Stimulated activated naive CD8-positive, alpha-beta T cell treated with anti-CD3 and anti-CD28 coated beads, Interleukin-15, amount 100 ng/mL, for 72 hours (primary cell): Measurements from ENCODE around the gene LCMT2.

Experiments
- ATAC-seq: fragments of 150-1000 bp; cut with Tn5 transposase; 2 replicates; pipeline ENCODE4 v1.10.0; 2021; ENCODE audit warnings: mild to moderate bottlenecking, moderate library complexity
- DNase-seq, 2 donors: peaks; one replicate each; pipeline ENCODE4 v3.0.0; 2021 to 2022
- H3K27ac Mint-ChIP-seq, 2 donors: one replicate each; pipeline ENCODE4 v1.8.0; 2022; ENCODE audit warnings: mild to moderate bottlenecking in 2 of 2, mixed read lengths in 2 of 2, moderate library complexity in 2 of 2
- H3K27me3 Mint-ChIP-seq: one replicate; pipeline ENCODE4 v1.8.0; 2022; ENCODE audit warnings: mixed read lengths
- H3K4me1 Mint-ChIP-seq: one replicate; pipeline ENCODE4 v1.8.0; 2022; ENCODE audit warnings: mild to moderate bottlenecking, mixed read lengths
- H3K4me3 Mint-ChIP-seq, 2 donors: one replicate each; pipeline ENCODE4 v1.8.0; 2022; ENCODE audit warnings: mild to moderate bottlenecking in 2 of 2, mixed read lengths in 2 of 2, moderate library complexity in 1 of 2
- H3K9me3 Mint-ChIP-seq, 2 donors: one replicate each; pipeline ENCODE4 v1.8.0; 2022; ENCODE audit warnings: mixed read lengths in 2 of 2

Gene LCMT2, protein sequence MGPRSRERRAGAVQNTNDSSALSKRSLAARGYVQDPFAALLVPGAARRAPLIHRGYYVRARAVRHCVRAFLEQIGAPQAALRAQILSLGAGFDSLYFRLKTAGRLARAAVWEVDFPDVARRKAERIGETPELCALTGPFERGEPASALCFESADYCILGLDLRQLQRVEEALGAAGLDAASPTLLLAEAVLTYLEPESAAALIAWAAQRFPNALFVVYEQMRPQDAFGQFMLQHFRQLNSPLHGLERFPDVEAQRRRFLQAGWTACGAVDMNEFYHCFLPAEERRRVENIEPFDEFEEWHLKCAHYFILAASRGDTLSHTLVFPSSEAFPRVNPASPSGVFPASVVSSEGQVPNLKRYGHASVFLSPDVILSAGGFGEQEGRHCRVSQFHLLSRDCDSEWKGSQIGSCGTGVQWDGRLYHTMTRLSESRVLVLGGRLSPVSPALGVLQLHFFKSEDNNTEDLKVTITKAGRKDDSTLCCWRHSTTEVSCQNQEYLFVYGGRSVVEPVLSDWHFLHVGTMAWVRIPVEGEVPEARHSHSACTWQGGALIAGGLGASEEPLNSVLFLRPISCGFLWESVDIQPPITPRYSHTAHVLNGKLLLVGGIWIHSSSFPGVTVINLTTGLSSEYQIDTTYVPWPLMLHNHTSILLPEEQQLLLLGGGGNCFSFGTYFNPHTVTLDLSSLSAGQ

DNA sequence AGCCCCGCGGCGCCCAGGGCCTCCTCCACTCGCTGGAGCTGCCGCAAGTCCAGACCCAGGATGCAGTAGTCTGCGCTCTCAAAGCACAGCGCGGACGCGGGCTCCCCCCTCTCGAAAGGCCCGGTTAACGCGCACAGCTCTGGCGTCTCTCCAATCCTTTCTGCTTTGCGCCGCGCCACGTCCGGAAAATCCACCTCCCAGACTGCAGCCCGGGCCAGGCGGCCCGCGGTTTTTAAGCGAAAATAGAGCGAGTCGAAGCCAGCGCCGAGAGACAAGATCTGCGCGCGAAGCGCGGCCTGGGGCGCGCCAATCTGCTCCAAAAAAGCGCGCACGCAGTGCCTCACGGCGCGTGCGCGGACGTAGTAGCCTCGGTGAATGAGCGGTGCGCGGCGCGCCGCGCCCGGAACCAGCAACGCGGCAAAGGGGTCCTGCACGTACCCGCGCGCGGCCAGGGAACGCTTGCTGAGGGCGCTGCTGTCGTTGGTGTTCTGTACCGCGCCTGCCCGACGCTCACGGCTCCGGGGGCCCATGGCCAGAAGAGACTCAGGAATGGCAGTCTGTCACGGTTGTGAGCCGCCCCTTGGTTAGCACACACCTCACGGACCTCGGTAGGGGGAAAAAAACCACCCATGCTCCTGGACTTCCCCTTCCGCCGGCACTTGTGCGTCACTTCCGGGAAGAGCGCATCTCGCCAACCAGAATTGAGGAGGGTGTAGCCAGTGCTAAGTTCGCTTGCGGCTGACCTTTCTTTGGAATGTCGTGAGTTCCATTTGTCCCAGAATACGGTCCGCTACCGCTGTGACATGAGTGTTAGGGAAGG is at the start of gene LCMT2:
Gene LCMT2, minus strand, starts transcription at position 614 of the 820 bp plus-strand sequence. Its CDS starts 84 bp downstream, at position 530.
- Mint-ChIP-seq H3K27me3 (no peaks in the 10 kb centered on the region), H3K9me3 (no peaks in the 10 kb centered on the region), H3K4me1 (peaks cover 38% of the 10 kb centered on the region), H3K4me3 (peak within 1 kb of the TSS; percentile 93), H3K27ac (peak within 1 kb of the TSS; percentile 97 to 98)
- peak; percentile 85 to 90 for DNase-seq
- peak; percentile 94 for ATAC-seq

DNA sequence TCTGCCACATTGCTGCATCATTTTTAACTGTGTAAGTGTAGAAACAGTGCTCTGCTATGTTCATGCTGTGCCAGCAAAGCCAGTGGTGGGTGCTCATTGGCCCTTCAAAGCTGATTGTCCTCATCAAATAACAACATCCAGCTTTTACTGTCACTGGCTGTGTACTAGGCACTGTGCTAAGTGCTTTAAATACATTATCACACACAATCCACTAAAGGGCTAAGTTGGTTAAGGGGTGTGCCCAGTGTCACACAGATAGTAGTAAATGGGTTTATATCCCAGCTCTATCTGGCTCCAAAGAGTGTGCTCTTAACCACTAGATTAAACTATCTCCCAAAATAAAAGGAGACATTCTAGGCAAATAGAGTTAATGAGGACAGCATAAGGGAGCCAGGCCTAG is 48.2 kb upstream of the LCMT2 start:
- Mint-ChIP-seq H3K4me1 (peaks cover 17% of the 10 kb centered on the region), H3K9me3 (no peaks in the 10 kb centered on the region), H3K27me3 (no peaks in the 10 kb centered on the region), H3K4me3 (no peak overlapping the region), H3K27ac (peak overlapping the region in 1 of 2 donors; percentile 62)
- DNase-seq (no peak), ATAC-seq (no peak)

DNA sequence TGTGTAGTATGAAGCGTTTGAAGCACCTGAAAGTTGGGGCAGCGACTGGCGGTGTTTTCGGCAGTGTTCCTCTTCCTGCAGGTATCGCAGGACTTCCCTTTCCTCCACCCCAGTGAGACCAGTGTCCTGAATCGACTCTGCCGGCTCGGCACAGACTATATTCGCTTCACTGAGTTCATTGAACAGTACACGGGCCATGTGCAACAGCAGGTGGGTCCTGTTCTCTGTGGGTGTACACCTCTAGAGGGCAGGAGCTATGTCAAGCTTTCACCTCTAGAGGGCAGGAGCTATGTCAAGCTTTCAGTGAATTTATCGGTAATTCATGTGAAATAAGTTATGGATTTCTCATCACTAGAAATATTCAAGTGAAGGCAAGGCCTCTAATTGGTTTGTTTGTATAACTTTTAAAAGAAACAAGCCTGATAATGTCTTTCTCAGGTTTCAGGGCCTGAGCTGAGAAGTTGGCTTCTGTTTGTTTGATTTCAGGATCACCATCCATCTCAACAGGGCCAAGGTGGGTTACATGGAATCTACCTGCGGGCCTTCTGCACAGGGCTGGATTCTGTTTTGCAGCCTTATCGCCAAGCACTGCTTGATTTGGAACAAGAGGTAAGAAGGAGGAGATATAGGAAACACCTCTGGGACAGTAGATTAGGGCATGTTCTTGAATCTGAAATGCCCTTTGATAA is 45.8 kb upstream of the LCMT2 start:
- peaks cover 35% of the 10 kb centered on the region for H3K4me1 Mint-ChIP-seq
- ATAC-seq (peak; percentile 70), DNase-seq (peak in 1 of 2 donors; percentile 25)
- H3K27me3 Mint-ChIP-seq = no peaks in the 10 kb centered on the region
- no peak overlapping the region for H3K4me3 Mint-ChIP-seq
- H3K27ac Mint-ChIP-seq = no peak overlapping the region
- no peaks in the 10 kb centered on the region for H3K9me3 Mint-ChIP-seq

DNA sequence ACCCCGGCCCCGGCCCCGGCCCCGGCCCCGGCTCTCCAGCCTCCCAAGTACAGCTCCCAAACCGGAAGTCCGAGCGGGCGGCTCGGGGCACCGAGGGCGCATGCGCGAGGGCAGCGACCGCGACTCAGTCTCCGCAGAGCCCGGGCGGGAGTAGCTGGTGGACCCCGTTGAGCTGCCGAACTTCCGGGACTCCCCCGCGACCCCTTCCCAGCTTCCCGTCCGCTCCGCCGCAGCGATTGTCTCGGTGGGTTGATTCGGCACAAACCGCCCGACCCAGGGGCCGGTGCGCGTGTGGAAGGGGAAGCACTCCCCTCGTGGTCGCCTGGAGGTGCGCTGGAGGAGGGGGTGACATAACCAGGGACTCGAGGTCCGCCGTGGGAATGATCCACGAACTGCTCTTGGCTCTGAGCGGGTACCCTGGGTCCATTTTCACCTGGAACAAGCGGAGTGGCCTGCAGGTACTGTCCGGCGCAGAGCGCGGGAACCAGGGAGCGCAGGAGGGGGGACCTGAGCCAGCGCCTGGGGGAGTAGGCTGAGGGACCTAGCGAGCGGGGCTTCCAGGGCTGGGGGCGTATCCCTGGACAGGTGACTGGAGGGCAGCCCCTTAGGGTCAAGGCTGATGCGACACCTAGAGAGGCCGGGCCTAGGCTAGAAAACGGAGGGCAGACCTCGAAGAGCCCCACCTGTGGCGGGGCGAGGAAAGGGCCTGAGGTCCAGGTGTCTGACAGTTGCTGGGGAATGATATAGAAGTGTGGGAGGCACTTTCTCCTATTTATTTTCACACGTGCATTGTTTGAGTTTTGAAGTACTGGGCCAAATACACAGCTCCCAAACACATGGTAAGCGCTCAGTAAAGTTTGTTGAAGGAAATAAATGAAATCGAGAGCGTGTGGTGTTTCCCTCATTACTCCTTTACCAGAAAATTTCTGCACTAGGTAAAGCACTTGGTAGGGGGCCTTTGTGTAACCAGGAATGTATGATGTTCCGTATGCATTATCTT is 40.9 kb upstream of the LCMT2 start, which contains the start of the genes TUBGCP4 and ZSCAN29:
Gene TUBGCP4, plus strand, starts transcription at position 127 of the 1,000 bp plus-strand sequence. Its CDS starts 254 bp downstream, at position 381.
Gene ZSCAN29, minus strand, starts transcription at position 69 of the 1,000 bp plus-strand sequence. CDS start 1,130 bp downstream, outside the sequence.
- Mint-ChIP-seq H3K27me3 (no peaks in the 10 kb centered on the region), H3K27ac (peak within 1 kb of the TSS; percentile 95), H3K9me3 (peaks cover 11 to 20% of the 10 kb centered on the region in 2 donors), H3K4me3 (peak within 1 kb of the TSS; percentile 88 to 99), H3K4me1 (peaks cover 71% of the 10 kb centered on the region)
- peak; percentile 84 to 85 for DNase-seq
- peak; percentile 92 for ATAC-seq

DNA sequence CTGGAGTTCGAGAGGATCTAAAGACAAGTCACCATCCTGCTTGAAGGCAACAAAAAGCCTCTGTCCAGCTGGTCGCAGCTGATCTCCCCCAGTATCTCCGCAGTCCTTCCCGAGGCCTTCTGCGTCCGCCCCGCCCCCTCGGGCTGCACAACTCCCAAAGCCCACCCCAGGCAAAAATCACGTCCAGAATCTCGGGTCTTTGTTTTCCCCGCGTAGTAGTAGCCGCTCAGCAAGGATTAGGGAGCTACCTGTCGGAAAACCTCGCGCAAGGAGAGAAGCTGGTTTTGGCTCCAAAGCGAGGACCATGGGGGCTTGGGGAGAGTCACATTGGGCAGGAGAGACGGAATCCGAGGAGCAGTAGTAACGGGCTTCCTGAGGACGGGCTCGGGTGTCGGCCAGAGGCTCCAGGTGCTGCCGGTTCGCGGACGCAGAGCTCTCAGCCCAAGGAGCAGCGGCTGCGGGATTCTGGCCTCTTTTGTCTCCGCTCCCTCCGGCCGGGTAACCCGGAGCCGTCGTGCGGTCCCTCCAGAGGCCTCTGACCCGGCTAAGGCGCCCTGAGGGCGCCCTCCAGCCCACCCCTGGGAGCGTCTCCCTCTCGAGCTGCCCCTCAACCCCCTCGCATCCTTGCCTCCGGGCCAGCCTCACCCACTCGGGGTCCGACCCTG is 40.1 kb upstream of the LCMT2 start:
- Mint-ChIP-seq H3K27me3 (no peaks in the 10 kb centered on the region), H3K27ac (peak overlapping the region; percentile 84 to 95), H3K4me1 (peaks cover 68% of the 10 kb centered on the region), H3K4me3 (peak overlapping the region; percentile 88 to 99), H3K9me3 (peaks cover 11 to 25% of the 10 kb centered on the region in 2 donors)
- DNase-seq = no peak
- peak; percentile 80 for ATAC-seq

DNA sequence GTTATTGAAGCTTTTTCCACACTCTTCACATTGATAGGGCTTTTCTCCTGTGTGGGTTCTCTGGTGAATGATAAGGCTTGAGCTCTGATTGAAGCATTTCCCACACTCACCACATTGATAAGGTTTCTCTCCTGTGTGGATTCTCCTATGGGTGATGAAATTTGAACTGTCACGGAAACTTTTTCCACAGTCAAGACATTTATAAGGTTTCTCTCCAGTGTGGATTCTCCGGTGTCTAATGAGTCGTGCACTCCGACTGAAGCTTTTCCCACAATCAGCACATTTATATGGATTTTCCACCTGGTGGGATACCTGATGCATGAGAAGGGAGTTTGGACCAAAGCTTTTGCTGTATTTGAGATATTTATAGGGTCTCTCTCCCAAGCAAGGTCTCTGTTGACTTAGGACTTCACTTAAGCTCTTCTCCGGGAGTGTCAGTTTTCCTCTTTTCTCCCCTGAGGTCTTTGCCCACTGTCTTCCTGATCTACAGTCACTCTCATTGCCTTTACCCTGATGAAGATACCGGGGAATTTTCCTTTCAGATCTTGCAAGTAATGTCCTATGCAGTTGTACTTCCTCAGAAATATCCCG is 31.0 kb upstream of the LCMT2 start:
- H3K27me3 Mint-ChIP-seq = no peaks in the 10 kb centered on the region
- DNase-seq (no peak), ATAC-seq (no peak)
- no peak overlapping the region for H3K4me3 Mint-ChIP-seq
- no peak overlapping the region for H3K27ac Mint-ChIP-seq
- H3K4me1 Mint-ChIP-seq = peaks cover 12% of the 10 kb centered on the region
- peaks cover 35 to 42% of the 10 kb centered on the region in 2 donors for H3K9me3 Mint-ChIP-seq

DNA sequence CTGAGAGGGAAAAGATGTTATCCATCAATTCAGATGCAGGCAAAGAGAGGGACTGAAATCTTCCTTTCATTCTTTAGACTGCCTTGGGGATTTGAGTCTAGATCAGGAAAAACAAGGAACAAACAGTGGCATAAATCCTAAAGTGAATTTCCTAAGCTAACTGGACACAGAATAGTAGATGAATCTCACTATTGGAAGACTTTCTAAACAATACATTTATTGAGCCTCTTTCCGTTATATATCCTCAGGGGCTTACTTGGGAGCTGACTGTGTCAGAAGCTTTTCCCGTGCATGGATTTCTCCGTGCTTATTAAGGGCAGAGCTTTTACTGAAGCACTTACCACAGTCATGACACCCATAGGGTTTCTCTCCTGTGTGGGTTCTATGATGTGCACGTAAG is 30.4 kb upstream of the LCMT2 start:
- ATAC-seq (no peak), DNase-seq (no peak)
- Mint-ChIP-seq H3K9me3 (peaks cover 35 to 37% of the 10 kb centered on the region in 2 donors), H3K27me3 (no peaks in the 10 kb centered on the region), H3K27ac (no peak overlapping the region), H3K4me1 (peaks cover 8% of the 10 kb centered on the region), H3K4me3 (no peak overlapping the region)

DNA sequence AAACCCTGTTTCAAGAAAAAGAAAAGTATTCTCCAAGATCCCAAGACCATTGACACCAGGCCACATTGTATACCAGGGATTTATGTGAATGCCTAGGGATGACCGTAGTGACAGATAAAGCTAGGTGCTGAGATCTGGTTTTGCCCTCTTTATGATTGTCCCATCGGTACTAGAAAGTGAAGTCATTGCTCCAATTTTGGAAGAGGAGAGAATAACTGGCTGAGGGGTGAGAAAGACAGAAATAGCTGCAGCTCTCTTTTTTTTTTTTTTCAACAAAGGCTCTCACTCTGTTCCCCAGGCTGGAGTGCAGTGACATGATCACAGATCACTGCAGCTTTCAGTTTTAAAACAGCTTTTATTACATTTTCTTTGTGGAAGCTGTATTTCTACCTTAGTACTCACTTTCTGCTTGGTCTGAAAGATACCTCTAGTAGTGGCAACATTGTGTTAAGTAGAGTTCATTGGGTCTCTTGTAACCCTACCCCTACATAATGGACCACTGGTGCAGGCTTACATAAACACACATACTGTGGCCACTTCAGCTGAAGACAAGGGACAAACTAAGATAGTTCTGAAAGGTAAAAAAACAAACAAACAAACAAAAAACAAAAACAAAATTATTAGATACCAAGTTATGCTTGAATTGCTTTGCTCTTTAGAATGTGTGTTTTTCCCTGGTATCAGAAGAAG is 22.5 kb upstream of the LCMT2 start:
- Mint-ChIP-seq H3K4me1 (peaks cover 9% of the 10 kb centered on the region), H3K27me3 (no peaks in the 10 kb centered on the region), H3K27ac (no peak overlapping the region), H3K9me3 (no peaks in the 10 kb centered on the region), H3K4me3 (no peak overlapping the region)
- no peak for ATAC-seq
- no peak for DNase-seq

DNA sequence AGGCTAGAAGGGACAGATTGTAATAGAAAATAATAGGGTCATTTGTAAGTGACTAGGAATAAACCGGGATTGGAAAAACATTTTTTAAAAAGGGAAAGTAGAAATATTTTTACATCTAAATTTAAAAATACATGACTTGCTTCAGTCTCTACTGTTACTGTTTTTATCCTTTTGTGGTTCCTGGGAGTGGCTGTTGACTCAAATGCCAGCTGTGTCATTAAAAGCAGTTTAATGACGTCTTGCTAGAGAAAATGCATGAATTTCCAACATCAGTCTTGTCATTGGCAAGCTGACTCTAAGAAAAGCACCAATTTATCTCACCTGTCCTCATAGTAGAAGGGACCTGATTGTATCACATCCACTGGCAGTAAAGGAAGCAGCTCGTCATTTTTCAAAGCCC is 16.7 kb upstream of the LCMT2 start:
- Mint-ChIP-seq H3K4me3 (no peak overlapping the region), H3K9me3 (no peaks in the 10 kb centered on the region), H3K4me1 (no peaks in the 10 kb centered on the region), H3K27ac (peak overlapping the region in 1 of 2 donors; percentile 27), H3K27me3 (no peaks in the 10 kb centered on the region)
- ATAC-seq (no peak), DNase-seq (no peak)

DNA sequence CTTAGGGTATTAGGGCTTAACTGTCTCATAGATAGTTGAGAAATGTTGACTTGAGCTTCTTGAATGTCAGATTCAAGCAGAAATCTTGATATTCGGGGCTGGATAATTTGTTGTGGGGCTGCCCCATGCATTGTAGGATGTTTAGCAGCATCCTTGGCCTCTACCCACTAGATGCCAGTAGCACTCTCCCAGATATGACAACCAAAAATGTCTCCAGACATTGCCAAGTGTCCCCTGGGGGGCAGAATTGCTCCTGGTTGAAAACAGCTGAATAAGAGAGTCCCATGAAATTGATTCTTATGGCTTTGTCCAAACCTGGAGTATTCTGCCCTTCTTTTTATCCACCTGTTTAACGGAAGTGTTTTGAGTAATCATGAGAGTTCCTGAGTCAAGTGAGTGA is 15.9 kb upstream of the LCMT2 start:
- H3K9me3 Mint-ChIP-seq = no peaks in the 10 kb centered on the region

DNA sequence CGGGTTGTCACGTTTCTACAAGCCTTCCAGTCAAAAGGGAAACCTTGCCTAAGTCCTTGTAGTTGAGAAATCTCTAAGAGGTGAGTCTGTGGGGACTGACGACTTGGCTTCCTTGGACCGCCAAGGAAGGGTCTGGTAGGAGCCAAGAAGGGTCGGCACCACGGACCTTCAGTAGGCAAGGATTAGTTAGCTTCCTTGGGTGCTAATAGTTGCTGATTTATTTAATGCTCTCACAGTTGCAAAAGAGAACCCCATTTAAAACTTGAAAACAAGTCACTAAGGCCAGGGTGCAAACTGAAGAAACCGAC is 361 bp upstream of the LCMT2 start:
- Mint-ChIP-seq H3K27ac (peak overlapping the region; percentile 97 to 98), H3K4me3 (peak overlapping the region; percentile 93), H3K9me3 (no peaks in the 10 kb centered on the region), H3K4me1 (peaks cover 38% of the 10 kb centered on the region), H3K27me3 (no peaks in the 10 kb centered on the region)
- DNase-seq (no peak), ATAC-seq (peak; percentile 35)

More for the DNA sequence above, 15.9 kb upstream of the LCMT2 start:
- Mint-ChIP-seq H3K4me1 (no peaks in the 10 kb centered on the region), H3K4me3 (no peak overlapping the region), H3K27me3 (no peaks in the 10 kb centered on the region), H3K27ac (no peak overlapping the region)
- ATAC-seq = no peak
- DNase-seq = no peak

DNA sequence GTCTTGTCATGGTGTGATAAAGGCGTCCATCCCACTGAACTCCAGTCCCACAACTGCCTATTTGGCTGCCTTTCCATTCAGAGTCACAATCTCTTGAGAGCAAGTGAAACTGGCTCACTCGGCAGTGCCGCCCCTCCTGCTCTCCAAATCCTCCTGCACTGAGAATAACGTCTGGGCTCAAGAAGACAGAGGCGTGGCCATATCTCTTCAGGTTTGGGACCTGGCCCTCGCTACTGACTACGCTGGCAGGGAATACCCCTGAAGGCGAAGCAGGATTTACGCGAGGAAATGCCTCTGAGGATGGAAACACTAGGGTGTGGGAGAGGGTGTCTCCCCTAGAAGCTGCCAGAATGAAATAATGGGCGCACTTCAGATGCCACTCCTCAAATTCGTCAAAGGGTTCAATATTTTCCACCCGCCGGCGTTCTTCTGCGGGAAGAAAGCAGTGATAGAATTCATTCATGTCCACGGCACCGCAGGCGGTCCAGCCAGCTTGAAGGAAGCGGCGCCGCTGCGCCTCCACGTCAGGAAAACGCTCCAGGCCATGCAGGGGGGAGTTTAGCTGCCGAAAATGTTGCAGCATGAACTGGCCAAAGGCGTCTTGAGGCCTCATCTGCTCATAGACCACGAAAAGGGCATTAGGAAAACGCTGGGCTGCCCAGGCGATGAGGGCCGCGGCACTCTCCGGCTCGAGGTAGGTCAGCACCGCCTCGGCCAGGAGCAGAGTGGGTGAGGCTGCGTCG is 985 bp downstream of the LCMT2 start:
- Mint-ChIP-seq H3K27me3 (no peaks in the 10 kb centered on the region), H3K9me3 (no peaks in the 10 kb centered on the region), H3K27ac (peak overlapping the region; percentile 97 to 98), H3K4me1 (peaks cover 38% of the 10 kb centered on the region), H3K4me3 (peak overlapping the region; percentile 93)
- no peak for ATAC-seq
- DNase-seq = no peak
